Spleen (tissue), 11 donors: Measurements from ENCODE around the gene TRIM65. TPM values are rescaled to one million over a fixed set of nuclear protein-coding genes. Genes with fewer than 3 reads are reported as not detected.

Source experiments
- DNase-seq: peaks from one replicate; pipeline ENCODE4 v3.0.0-alpha.2; 2020
- H3K27ac ChIP-seq, 8 donors: fragments of 200-600 bp; sonication (generic) in 7 of 8; 1 replicate in 4 of 8; 2 replicates in 4 of 8; pipeline versions ENCODE4 v1.5.0 to v1.8.0; 2016 to 2021; ENCODE audit warnings: inconsistent platforms in 4 of 8, mild to moderate bottlenecking in 4 of 8, moderate library complexity in 1 of 8
- H3K27me3 ChIP-seq, 7 donors: fragments of 200-600 bp; sonication (generic) in 6 of 7; replicated peaks in 1 of 7; 1 replicate in 4 of 7; 2 replicates in 3 of 7; pipeline versions ENCODE4 v1.5.0 to v1.8.0; 2016 to 2021; ENCODE audit warnings: inconsistent platforms in 3 of 7, mild to moderate bottlenecking in 1 of 7
- H3K36me3 ChIP-seq, 6 donors: fragments of 200-600 bp; sonication (generic) in 5 of 6; 1 replicate in 4 of 6; 2 replicates in 2 of 6; pipeline versions ENCODE4 v1.5.0 to v1.8.0; 2016 to 2021; ENCODE audit warnings: inconsistent platforms in 2 of 6
- H3K4me1 ChIP-seq, 6 donors: fragments of 200-600 bp; sonication (generic) in 5 of 6; 1 replicate in 3 of 6; 2 replicates in 3 of 6; pipeline versions ENCODE4 v1.5.0 to v1.8.0; 2016 to 2021; ENCODE audit warnings: inconsistent platforms in 3 of 6
- H3K4me3 ChIP-seq, 8 donors: fragments of 200-600 bp; sonication (generic) in 7 of 8; 1 replicate in 4 of 8; 2 replicates in 4 of 8; pipeline versions ENCODE4 v1.5.0 to v1.8.0; 2016 to 2021; ENCODE audit warnings: inconsistent platforms in 4 of 8, mild to moderate bottlenecking in 4 of 8, moderate library complexity in 2 of 8
- H3K9me3 ChIP-seq, 8 donors: fragments of 200-600 bp; sonication (generic) in 7 of 8; 1 replicate in 4 of 8; 2 replicates in 4 of 8; pipeline versions ENCODE4 v1.5.0 to v1.8.0; 2016 to 2021; ENCODE audit warnings: inconsistent platforms in 4 of 8
- POLR2A ChIP-seq, 3 donors: fragments of 450-650 bp; IDR thresholded peaks; one replicate each; pipeline ENCODE4 v1.5.1; 2017; ENCODE audit warnings: antibody characterized with exemption in 3 of 3, mild to moderate bottlenecking in 1 of 3
- POLR2AphosphoS5 ChIP-seq, 3 donors: sonication (generic); formaldehyde crosslinking; IDR thresholded peaks; one replicate each; pipeline ENCODE4 v1.5.1; 2017; ENCODE audit warnings: antibody characterized with exemption in 3 of 3
- whole genome bisulfite sequencing, 5 donors: extraction: QIAGEN DNeasy Blood & Tissue Kit in 3 of 5; methylation state at CpG; one replicate each; pipeline versions ENCODE4 v1.1.5 to v1.1.7; 2013 to 2018; 5-methylcytosine and 5-hydroxymethylcytosine counted together
- intact Hi-C: fragments of 100-400 bp; cut with DNase I; formaldehyde crosslinking; loops from one replicate; pipeline ENCODE4 v1.15.0; 2023; ENCODE audit warnings: low total_unique reads
- polyA plus RNA-seq, 3 donors: library from polyadenylated mRNA; stranded (reverse); fragments of 200-250 nt; gene quantifications; one replicate each; pipeline ENCODE4 v1.2.1, GENCODE V29; 2013
- total RNA-seq, 7 donors: library from RNA; depleted of rRNA in 3 of 7; stranded (reverse); fragments of >200 nt in 3 of 7; fragmentation: NEBNext Ultra II Directional in 4 of 7; extraction: Animal tissue kit (Norgen Biotek cat#: 25700) in 4 of 7; gene quantifications; one replicate each; pipeline versions ENCODE4 v1.1.0 to v1.2.1, GENCODE V29; 2016 to 2021
- TF ChIP-seq, protein P1 (sequence below), 11 experiments: fragments of 200-600 bp in 7 of 11; fragments of 450-650 bp in 4 of 11; sonication (generic) in 4 of 11; IDR thresholded peaks in 8 of 11; conservative IDR thresholded peaks in 3 of 11; 1 replicate in 7 of 11; 2 replicates in 4 of 11; pipeline versions ENCODE4 v1.4.0 to v1.8.0; 2016 to 2021; ENCODE audit warnings: antibody characterized with exemption in 11 of 11, inconsistent platforms in 4 of 11, mild to moderate bottlenecking in 1 of 11
- donor health status: healthy with polysubstance abuse.
- donor health status: DM: no; HTN: no; CAD: no; lungs with moderate emphysema.
- donor health status: DM: no; HTN: no; CAD: no.
- donor health status: Bipolar disorder and iron deficiency.
- donor health status: healthy.
- donor health status: DM: no; HTN: no; CAD: no.
- donor health status: DM: yes; HTN: yes; CAD: no.

The TRIM65 gene
- total and polyA plus RNA-seq, 10 donors: 9.0 to 28.2 (median 22.8) TPM

DNA sequence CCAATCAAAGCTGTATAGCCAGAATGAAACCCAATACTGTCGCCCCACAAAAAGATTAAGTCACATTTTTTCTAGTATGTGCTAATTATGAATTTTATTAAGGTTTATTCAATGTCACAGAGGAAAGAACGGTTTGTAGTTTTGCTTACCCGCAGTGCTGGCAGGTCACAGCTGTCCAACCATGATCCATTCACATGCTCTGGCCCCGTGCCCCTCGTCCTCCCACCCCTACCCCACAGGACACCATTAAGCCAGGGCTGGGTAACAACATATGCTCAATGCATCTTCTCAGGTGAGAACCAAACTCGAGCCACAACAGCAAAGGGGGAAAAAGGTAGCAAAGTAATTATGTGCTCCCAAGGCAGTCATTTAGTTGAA lies 44.7 kb upstream of the TRIM65 start:
- WGBS, 5 donors: 50 to 67% (median 63%) methylated on average over 6 of the region's 6 CpGs
- DNase-seq: no peak

DNA sequence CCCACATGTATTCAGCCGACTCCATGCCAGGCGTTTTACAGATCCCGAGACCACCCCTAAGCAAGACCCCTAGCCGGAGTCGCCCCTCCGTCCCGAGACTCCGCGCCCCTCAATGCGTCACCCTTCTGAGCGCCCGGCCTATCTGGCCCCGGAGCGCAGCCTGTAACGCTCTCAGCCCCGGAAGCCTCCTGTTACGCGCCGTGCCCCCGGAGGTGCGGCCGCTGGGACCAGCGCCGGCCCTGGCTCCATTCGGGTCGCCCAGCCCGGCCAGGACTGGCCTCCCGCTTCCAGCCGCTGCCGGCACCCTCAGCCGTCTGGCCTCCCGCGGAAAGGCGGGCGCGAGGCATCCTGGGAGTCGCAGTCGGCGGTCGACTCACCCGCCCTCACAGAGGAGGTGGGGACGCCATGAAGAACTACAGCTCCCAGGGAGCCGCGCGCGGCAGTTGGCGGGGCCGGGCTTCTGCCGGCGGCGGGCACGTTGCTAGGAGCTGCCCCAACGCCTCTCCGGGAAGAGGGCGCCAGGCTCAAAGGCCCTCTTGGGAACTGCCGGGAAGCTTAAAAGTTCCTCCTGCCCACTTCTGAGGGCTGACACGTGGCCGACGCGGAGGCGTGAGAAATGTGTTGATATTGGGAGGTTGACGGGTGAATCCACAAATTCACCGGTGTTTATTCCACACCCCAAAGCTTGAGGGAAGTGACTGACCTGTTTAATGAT lies 44.1 kb upstream of the TRIM65 start, which contains the start of gene FBF1:
FBF1 (minus strand) TSS at position 316 of the 715 bp plus-strand sequence. CDS start 2,893 bp downstream, outside the sequence.
- peak within 1 kb of the TSS; percentile 46 to 89 (median 73) for H3K27ac ChIP-seq
- 0 to 2% (median 0%) methylated on average over 19 to 63 of the region's 63 CpGs for WGBS, 5 donors

More for the DNA sequence above, 44.7 kb upstream of the TRIM65 start:
- H3K27me3 ChIP-seq: no peaks in the 10 kb centered on the region
- H3K4me1 ChIP-seq: peaks cover 0 to 22% (median 16%) of the 10 kb centered on the region in 6 donors
- H3K27ac ChIP-seq: peak overlapping the region in 5 of 8 donors; percentile 66 to 89 (median 80)
- TF ChIP-seq POLR2AphosphoS5 (IDR thresholded peaks at IDR 0.05) (no peak), POLR2A (IDR thresholded peaks at IDR 0.05) (no peak)
- TF ChIP-seq, protein P1, sequence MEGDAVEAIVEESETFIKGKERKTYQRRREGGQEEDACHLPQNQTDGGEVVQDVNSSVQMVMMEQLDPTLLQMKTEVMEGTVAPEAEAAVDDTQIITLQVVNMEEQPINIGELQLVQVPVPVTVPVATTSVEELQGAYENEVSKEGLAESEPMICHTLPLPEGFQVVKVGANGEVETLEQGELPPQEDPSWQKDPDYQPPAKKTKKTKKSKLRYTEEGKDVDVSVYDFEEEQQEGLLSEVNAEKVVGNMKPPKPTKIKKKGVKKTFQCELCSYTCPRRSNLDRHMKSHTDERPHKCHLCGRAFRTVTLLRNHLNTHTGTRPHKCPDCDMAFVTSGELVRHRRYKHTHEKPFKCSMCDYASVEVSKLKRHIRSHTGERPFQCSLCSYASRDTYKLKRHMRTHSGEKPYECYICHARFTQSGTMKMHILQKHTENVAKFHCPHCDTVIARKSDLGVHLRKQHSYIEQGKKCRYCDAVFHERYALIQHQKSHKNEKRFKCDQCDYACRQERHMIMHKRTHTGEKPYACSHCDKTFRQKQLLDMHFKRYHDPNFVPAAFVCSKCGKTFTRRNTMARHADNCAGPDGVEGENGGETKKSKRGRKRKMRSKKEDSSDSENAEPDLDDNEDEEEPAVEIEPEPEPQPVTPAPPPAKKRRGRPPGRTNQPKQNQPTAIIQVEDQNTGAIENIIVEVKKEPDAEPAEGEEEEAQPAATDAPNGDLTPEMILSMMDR (IDR thresholded peaks at IDR 0.05 in 8 of 11, conservative IDR thresholded peaks at IDR 0.05 in 3 of 11): no peak
- no peaks in the 10 kb centered on the region for H3K9me3 ChIP-seq
- H3K4me3 ChIP-seq: peak overlapping the region in 6 of 8 donors; percentile 59 to 96 (median 74)
- intact Hi-C loops: no loop called here
- peaks cover 0 to 39% (median 9%) of the 10 kb centered on the region in 6 donors for H3K36me3 ChIP-seq

DNA sequence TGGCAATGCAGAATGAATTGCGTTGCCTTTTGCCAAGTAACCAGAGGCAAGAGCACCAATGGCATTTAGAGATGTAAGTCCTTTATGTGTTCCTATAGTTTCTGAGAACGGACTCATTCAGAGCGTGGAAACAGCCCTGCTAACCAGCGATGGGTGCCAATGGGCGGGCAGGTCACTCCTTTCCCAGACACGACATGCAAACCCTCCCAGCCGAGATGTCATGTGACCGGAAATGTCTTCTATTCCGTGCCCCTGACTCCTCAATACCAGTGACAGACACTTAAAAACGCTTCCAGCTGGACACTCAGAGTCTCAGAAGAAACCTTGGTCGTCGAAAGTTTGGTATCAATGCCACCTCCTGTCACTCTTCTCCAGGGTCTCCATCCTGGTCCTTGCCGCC lies 40.9 kb upstream of the TRIM65 start:
- WGBS, 5 donors: 73 to 82% (median 77%) methylated on average over 13 of the region's 13 CpGs
- TF ChIP-seq, protein P1 (IDR thresholded peaks at IDR 0.05 in 8 of 11, conservative IDR thresholded peaks at IDR 0.05 in 3 of 11): no peak
- peak in 1 of 3 donors; percentile 25 for TF ChIP-seq POLR2AphosphoS5 (IDR thresholded peaks at IDR 0.05)
- TF ChIP-seq POLR2A (IDR thresholded peaks at IDR 0.05): no peak

More for the DNA sequence above, 44.1 kb upstream of the TRIM65 start, which contains the start of gene FBF1:
- peak; percentile 96 to 97 (median 97) for TF ChIP-seq POLR2AphosphoS5 (IDR thresholded peaks at IDR 0.05)
- peak in 2 of 3 donors; percentile 45 to 55 for TF ChIP-seq POLR2A (IDR thresholded peaks at IDR 0.05)
- TF ChIP-seq, protein P1 (IDR thresholded peaks at IDR 0.05 in 8 of 11, conservative IDR thresholded peaks at IDR 0.05 in 3 of 11): peak in 4 of 11 experiments; percentile 16 to 26 (median 16)
- Histone ChIP-seq H3K4me3 (peak within 1 kb of the TSS; percentile 49 to 96 (median 74)), H3K27me3 (no peaks in the 10 kb centered on the region), H3K4me1 (peaks cover 0 to 22% (median 16%) of the 10 kb centered on the region in 6 donors), H3K9me3 (no peaks in the 10 kb centered on the region), H3K36me3 (peaks cover 0 to 33% (median 4%) of the 10 kb centered on the region in 6 donors)
- intact Hi-C loops: no loop called here
- DNase-seq: peak; percentile 99

DNA sequence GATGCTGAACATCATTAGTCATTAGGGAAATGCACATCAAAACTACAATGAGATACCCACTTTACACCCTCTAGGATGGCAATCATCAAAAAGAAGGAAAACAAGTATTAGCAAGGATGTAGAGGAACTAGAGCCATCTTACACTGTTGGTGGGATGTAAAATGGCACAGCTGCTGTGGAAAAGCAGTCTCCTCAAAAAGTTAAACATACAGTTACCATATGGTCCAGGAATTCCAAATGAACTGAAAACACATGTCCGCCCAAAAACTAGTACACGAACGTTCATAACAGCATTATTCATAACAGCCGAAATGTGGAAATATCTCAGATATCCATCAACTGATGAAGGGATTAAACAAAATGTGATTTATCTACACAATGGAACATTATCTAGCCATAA lies 37.1 kb upstream of the TRIM65 start:
- DNase-seq: no peak
- no peaks in the 10 kb centered on the region for H3K9me3 ChIP-seq
- H3K36me3 ChIP-seq: no peaks in the 10 kb centered on the region
- TF ChIP-seq POLR2A (IDR thresholded peaks at IDR 0.05): no peak
- TF ChIP-seq, protein P1 (IDR thresholded peaks at IDR 0.05 in 8 of 11, conservative IDR thresholded peaks at IDR 0.05 in 3 of 11): no peak
- no peak for TF ChIP-seq POLR2AphosphoS5 (IDR thresholded peaks at IDR 0.05)
- H3K27ac ChIP-seq: no peak overlapping the region
- intact Hi-C loops: no loop called here
- H3K27me3 ChIP-seq: no peaks in the 10 kb centered on the region
- H3K4me3 ChIP-seq: no peak overlapping the region
- no peaks in the 10 kb centered on the region for H3K4me1 ChIP-seq
- 86 to 93% (median 93%) methylated on average over 4 of the region's 4 CpGs for WGBS, 5 donors

More for the DNA sequence above, 40.9 kb upstream of the TRIM65 start:
- Histone ChIP-seq H3K27ac (no peak overlapping the region), H3K27me3 (no peaks in the 10 kb centered on the region), H3K4me3 (no peak overlapping the region), H3K36me3 (peaks cover 0 to 3% (median 0%) of the 10 kb centered on the region in 6 donors), H3K4me1 (peaks cover 0 to 22% (median 16%) of the 10 kb centered on the region in 6 donors), H3K9me3 (no peaks in the 10 kb centered on the region)
- intact Hi-C loops: no loop called here
- DNase-seq: no peak
